Dendritic cell treated with granulocyte-macrophage colony-stimulating factor and Interleukin-4, amounts not matched to agents 40 ng/mL and 50 ng/mL, for 4 days (primary cell): ENCODE measurements around the gene PLCB4.

Source experiments
- H3K27ac Mint-ChIP-seq: one replicate; pipeline ENCODE4 v1.8.0; 2022; ENCODE audit warnings: mild to moderate bottlenecking, mixed read lengths
- H3K27me3 Mint-ChIP-seq: one replicate; pipeline ENCODE4 v1.8.0; 2022; ENCODE audit warnings: mild to moderate bottlenecking, mixed read lengths
- H3K36me3 Mint-ChIP-seq: one replicate; pipeline ENCODE4 v1.8.0; 2022; ENCODE audit warnings: low read depth, mixed read lengths
- H3K4me1 Mint-ChIP-seq: one replicate; pipeline ENCODE4 v1.8.0; 2022; ENCODE audit warnings: low read depth, mixed read lengths
- H3K4me3 Mint-ChIP-seq: one replicate; pipeline ENCODE4 v1.8.0; 2022; ENCODE audit warnings: mild to moderate bottlenecking, moderate library complexity, mixed read lengths
- H3K9me3 Mint-ChIP-seq: one replicate; pipeline ENCODE4 v1.8.0; 2022; ENCODE audit warnings: mixed read lengths
- intact Hi-C: fragments of 100-400 bp; cut with micrococcal nuclease; formaldehyde crosslinking; loops from one replicate; pipeline ENCODE4 v1.15.0; 2022

Gene PLCB4

DNA sequence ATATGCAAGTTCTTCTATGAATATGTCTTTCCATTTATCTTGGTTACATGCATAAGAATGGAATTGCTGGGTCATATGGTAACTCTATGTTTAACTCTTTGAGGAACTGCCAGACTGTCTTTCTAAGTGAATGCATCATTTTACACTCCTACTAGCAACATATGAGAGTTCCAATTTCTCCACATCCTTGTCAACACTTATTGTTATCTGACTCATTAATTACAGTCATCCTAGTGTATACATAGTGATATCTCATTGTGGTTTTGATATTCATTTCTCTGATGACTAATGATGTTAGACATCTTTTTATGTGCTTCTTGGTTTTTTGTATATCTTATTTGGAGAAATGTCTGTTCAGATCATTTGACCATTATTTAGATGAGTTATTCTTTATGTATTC is 348.8 kb downstream of the PLCB4 start:
- Mint-ChIP-seq H3K36me3 (no peaks in the 10 kb centered on the region), H3K4me3 (no peak overlapping the region), H3K4me1 (no peaks in the 10 kb centered on the region), H3K27ac (no peak overlapping the region), H3K27me3 (no peaks in the 10 kb centered on the region), H3K9me3 (no peaks in the 10 kb centered on the region)
- intact Hi-C loops, result no loop called here

DNA sequence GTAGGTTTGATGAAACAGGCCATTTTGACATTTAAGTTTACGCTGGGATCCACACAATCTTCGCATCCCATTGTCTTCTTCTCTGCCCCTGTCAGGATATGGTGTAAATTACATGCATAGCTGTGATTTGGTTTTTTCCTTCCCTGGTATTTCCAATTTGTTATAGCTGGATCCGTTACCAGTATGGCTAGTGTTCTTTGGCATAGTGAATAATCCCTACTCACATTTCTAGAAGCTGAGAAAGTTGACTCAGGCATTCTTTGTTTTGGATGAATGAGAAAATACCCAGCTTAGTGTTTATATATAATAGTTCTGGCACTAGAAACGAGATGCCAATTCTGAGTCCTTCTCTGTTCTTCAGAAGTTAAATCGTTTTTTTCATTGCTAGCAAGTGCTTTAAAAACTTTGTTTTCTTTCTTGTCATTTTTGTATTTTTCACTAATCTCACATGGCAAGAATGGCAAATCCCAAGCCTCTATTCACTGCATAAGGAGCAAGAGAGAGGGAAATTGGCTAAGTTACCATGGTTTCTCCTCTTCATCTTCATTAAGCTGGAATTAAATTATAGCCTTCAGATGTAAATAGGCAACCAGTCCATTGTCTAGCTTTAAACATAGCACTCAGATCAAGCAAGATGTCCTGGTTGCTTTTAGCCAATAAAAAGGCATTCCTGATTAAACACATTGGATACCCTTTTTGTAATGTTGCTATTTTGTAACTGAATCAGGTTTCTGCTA is 353.6 kb downstream of the PLCB4 start:
- H3K4me1 Mint-ChIP-seq, result no peaks in the 10 kb centered on the region
- H3K36me3 Mint-ChIP-seq, result no peaks in the 10 kb centered on the region
- H3K27me3 Mint-ChIP-seq, result no peaks in the 10 kb centered on the region
- H3K4me3 Mint-ChIP-seq, result no peak overlapping the region
- H3K27ac Mint-ChIP-seq, result no peak overlapping the region
- intact Hi-C loops, result no loop called here
- no peaks in the 10 kb centered on the region for H3K9me3 Mint-ChIP-seq

DNA sequence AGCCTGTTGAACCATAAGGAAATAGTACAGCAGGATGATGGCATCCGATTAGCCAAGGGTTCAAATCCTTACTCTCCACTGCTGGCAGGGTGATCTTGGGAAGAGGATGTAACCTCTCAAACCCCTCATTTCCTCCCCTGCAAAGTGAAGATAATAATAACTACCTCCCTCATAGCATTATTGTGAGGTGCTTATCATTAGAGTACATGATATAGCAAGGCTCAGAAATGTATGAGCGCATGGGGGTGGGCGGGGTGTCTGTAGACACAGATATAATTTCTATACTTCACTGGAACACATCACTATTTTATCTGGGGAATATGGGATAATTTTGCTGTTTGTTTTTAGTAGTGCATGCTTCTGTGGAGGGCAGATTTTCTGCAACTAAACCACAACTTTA is 355.7 kb downstream of the PLCB4 start:
- Mint-ChIP-seq H3K4me1 (no peaks in the 10 kb centered on the region), H3K27me3 (no peaks in the 10 kb centered on the region), H3K9me3 (no peaks in the 10 kb centered on the region), H3K36me3 (no peaks in the 10 kb centered on the region), H3K27ac (no peak overlapping the region), H3K4me3 (no peak overlapping the region)
- intact Hi-C loops, result no loop called here

DNA sequence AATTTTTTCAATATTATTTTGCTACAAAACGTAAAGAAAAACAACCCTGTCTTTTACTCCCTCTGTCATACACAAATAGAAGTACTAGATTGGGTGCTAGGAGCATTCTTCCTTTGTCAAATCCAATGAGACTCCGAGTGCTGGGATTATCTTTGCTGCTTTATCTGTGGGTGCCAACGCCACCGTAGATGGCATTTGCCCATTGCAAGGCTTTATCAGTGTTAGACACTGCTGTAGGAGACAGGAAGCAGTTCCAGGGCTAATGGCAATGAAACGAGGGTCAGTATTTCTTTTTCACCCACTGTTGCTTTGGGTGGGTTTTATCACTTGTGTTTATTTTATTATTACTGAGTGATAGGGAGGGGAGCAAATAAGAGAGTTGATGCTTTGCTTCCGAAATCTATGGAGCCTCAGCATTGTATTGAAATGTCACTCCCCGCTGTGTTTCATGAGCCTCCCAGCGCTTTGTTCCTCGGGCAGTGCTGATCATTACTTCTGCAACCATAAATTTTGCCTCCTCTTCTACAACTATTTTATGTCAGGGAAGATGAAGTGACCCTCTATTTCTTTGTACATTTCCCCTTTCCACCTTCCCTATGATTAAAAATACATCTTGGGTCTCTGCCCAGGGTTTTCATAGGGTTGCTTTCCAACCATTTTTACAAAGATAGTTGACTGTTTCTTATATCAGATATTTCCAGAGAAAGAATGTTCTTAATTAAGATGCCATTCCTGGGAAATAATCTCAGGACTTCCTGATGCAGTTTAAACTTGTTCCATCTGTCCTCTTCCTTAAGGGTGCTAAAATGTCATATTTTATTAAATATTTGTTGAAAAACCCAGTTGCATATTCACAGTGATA is 358.8 kb downstream of the PLCB4 start:
- no peak overlapping the region for H3K4me3 Mint-ChIP-seq
- no peaks in the 10 kb centered on the region for H3K9me3 Mint-ChIP-seq
- no peaks in the 10 kb centered on the region for H3K4me1 Mint-ChIP-seq
- no peaks in the 10 kb centered on the region for H3K36me3 Mint-ChIP-seq
- no peak overlapping the region for H3K27ac Mint-ChIP-seq
- intact Hi-C loops, result no loop called here
- no peaks in the 10 kb centered on the region for H3K27me3 Mint-ChIP-seq

DNA sequence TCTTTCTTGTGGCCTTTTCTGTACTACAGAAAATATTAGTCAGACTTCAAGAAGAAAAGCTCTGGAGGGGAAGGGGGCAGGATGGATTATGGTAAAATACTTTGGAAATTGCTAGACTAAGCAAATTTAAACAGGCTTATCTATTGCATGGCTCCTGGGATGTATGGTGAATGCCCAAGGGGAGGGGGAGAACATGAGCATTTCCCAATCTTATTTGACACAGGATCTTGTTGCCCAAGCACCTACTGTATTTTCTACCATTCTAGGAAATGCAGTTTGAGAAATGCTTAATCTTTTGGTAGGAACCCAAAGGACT is 359.4 kb downstream of the PLCB4 start:
- Mint-ChIP-seq H3K27ac (no peak overlapping the region), H3K9me3 (no peaks in the 10 kb centered on the region), H3K4me3 (no peak overlapping the region), H3K4me1 (no peaks in the 10 kb centered on the region), H3K27me3 (no peaks in the 10 kb centered on the region), H3K36me3 (no peaks in the 10 kb centered on the region)
- intact Hi-C loops, result no loop called here

DNA sequence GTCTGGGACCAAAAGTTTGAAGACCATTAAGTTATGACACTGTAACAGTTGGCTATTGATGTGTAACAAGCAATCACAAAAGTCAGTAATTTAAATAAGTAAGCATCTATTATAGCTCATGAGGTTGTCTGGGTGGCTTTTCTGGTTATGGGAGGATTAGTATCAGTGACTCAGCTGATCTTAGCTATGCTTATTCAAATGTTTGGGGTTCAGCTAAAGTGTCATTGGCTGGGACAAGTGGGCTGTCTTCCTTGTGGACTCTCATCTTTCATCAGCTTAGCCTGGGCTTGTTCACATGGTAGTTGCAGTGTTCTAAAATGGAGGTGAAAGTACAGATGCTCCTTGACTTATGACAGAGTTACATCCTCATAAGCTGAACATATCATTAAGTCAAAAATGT is 370.9 kb downstream of the PLCB4 start:
- Mint-ChIP-seq H3K36me3 (no peaks in the 10 kb centered on the region), H3K4me3 (no peak overlapping the region), H3K9me3 (peaks cover 13% of the 10 kb centered on the region), H3K27me3 (peaks cover 1% of the 10 kb centered on the region), H3K4me1 (no peaks in the 10 kb centered on the region), H3K27ac (no peak overlapping the region)
- intact Hi-C loops, result no loop called here

DNA sequence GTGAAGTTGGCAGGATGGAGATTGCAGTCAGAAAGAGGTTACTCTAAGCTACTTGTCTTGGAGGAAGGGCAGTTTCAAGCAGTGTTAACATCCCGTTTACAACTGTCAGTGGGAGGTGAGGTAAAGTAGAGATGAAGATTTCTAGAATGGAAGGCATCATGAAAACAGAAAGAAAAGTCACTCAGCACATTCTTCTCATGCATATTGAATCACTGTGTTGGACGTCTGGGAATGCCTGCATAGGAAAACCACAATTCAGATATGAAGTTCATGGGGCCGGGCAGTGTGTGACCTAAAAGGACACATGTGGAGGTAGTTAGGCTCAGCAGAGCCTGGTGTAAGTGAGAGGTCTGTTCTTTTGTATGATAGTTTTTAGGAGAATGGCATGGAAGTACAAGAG is 372.0 kb downstream of the PLCB4 start:
- no peaks in the 10 kb centered on the region for H3K36me3 Mint-ChIP-seq

DNA sequence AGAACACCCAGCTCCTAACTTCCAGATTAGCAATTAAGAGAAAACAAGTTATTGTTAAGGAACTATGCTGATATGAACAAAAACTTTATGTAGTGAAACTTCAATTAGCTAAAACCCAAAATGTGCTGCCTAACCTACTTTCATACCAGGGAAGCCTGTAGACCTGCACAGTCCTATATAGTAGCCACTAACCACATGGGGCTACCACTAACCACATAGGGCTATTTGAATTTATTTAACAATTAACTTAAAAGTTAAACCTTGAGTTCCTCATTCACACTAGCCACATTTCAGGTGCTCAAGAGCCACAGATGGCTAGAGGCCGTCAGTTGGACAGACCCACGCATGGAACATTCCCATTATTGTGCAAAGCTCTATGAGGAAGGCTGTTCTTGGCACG is 373.1 kb downstream of the PLCB4 start:
- Mint-ChIP-seq H3K27me3 (peaks cover 1% of the 10 kb centered on the region), H3K36me3 (no peaks in the 10 kb centered on the region), H3K4me1 (no peaks in the 10 kb centered on the region), H3K9me3 (peaks cover 13% of the 10 kb centered on the region), H3K4me3 (no peak overlapping the region), H3K27ac (no peak overlapping the region)
- intact Hi-C loops, result no loop called here

More for the DNA sequence above, 372.0 kb downstream of the PLCB4 start:
- intact Hi-C loops, result no loop called here
- Mint-ChIP-seq H3K9me3 (peaks cover 13% of the 10 kb centered on the region), H3K4me1 (no peaks in the 10 kb centered on the region), H3K27ac (no peak overlapping the region), H3K27me3 (peaks cover 1% of the 10 kb centered on the region), H3K4me3 (no peak overlapping the region)

DNA sequence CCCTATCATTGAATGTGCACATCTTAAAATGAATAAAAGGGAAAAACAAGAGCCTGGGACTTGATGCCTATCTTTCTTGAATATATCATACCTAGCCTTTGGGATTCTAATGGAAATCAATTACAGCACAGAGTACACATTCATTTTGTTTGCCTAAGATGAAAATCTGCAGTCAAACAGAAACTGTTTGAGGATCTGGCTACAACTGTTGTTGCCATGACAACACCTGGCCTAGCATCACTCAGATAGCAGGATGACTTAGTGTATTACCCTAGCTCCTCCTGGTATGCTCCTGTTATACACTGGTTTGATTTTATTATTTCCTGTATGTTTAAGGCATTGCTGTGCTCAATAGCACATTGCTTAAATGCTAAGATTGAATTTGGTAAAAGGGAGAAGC is 374.0 kb downstream of the PLCB4 start:
- peaks cover 1% of the 10 kb centered on the region for H3K27me3 Mint-ChIP-seq
- intact Hi-C loops, result no loop called here
- H3K9me3 Mint-ChIP-seq, result peaks cover 13% of the 10 kb centered on the region

DNA sequence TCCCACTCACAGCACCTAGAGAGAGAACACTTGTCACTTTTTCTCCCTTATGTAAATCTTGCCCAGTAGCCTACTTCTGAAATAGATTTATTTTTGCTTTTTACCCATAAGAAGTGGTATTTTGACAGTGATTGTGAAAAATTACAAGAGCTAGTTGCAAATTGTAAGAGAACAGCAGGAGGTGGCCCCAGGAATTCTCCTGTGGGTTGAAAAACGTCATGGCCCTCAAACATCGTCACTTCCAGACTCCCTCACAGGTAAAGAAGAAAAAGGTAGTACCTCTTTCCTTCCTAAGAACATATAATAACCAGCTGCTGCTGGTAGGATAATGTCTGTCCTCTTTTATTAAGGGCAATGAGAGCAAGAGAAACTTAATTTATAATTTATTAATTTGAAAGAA is 376.0 kb downstream of the PLCB4 start:
- Mint-ChIP-seq H3K36me3 (no peaks in the 10 kb centered on the region), H3K27ac (no peak overlapping the region), H3K27me3 (no peaks in the 10 kb centered on the region), H3K4me3 (no peak overlapping the region), H3K9me3 (no peaks in the 10 kb centered on the region), H3K4me1 (no peaks in the 10 kb centered on the region)
- intact Hi-C loops, result no loop called here

More for the DNA sequence above, 374.0 kb downstream of the PLCB4 start:
- Mint-ChIP-seq H3K27ac (no peak overlapping the region), H3K36me3 (no peaks in the 10 kb centered on the region), H3K4me1 (no peaks in the 10 kb centered on the region), H3K4me3 (no peak overlapping the region)

DNA sequence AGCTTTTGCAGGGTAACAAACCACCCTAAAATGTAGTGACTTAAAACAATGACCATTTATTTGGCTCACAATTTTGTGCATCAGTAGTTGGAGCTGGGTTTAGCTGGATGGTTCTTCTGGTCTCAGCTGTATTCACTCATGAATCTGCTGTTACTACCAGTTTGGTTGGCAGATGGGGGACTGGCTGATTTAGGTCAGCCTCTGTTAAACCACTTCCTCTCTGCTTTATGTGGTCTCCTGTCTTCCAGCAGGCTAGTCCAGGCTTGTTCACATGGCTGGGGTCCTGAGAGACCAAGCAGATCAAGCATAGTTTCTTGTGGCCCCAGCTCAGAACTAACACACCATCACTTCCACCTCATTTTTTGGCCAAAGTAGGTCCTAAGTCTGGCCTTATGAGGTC is 378.3 kb downstream of the PLCB4 start:
- no peaks in the 10 kb centered on the region for H3K27me3 Mint-ChIP-seq
- H3K4me1 Mint-ChIP-seq, result no peaks in the 10 kb centered on the region
- no peak overlapping the region for H3K4me3 Mint-ChIP-seq
- H3K9me3 Mint-ChIP-seq, result no peaks in the 10 kb centered on the region
- H3K36me3 Mint-ChIP-seq, result no peaks in the 10 kb centered on the region
- no peak overlapping the region for H3K27ac Mint-ChIP-seq
- intact Hi-C loops, result no loop called here

DNA sequence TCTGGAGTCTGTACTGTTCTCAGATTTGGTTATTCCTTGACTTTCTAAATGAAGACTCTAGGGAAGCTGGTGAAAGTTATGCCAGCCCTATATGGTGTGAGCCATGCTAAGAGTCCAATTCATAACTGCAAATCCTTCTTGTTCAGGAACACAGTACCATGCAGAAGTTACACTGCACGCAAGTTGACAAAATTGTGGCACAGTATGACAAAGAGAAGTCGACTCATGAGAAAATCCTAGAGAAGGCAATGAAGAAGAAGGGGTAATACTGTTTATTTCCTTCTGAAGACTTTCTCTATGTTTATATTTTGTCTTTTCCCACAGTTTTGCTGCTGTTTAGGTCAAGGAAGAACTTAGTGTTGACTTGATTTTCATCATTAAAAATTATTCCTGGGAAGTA is 384.3 kb downstream of the PLCB4 start:
- H3K36me3 Mint-ChIP-seq, result no peaks in the 10 kb centered on the region
- intact Hi-C loops, result no loop called here
- no peaks in the 10 kb centered on the region for H3K9me3 Mint-ChIP-seq
- H3K4me1 Mint-ChIP-seq, result peaks cover 18% of the 10 kb centered on the region
- no peak overlapping the region for H3K4me3 Mint-ChIP-seq
- no peaks in the 10 kb centered on the region for H3K27me3 Mint-ChIP-seq
- H3K27ac Mint-ChIP-seq, result no peak overlapping the region

DNA sequence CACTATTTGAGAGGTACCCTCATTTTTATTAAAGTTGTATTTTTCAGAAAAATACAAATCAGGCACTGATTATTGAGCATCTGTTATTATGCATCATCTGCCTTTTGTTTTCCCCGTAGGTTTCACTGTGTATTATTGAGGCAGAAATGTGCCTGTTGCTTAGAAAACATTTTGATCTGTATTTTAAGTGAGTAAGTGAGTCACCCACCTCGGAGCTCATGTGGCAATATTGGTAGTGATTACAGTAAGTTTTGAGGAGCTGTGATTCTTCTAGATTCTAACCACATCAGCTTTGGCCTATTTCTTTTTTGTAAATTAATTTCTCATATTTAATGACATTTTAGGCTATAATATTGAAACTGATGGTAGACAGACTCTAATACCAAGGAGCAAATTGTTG is 385.9 kb downstream of the PLCB4 start:
- Mint-ChIP-seq H3K4me1 (peaks cover 18% of the 10 kb centered on the region), H3K36me3 (no peaks in the 10 kb centered on the region), H3K9me3 (no peaks in the 10 kb centered on the region), H3K27me3 (no peaks in the 10 kb centered on the region), H3K27ac (no peak overlapping the region), H3K4me3 (no peak overlapping the region)
- intact Hi-C loops, result loop anchor here (2.0 kb wide), 1 partner anchor 46 kb away; no protein-coding TSS in a partner anchor

DNA sequence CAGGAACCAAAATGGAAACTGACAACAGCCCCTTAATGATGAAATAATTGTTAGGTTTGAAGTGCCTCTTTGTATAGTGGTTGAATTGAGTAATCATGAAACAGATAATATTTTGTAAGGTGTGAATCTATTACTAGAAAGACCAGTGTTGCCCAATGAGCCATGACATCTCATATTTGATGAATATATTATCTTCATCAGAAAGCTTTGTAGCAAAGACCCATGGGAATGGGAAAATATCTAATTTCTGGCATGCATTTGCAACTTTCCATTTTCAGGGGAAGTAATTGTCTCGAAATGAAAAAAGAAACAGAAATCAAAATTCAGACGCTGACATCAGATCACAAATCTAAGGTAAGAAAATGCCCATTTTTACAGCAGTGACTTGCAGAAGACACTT is 388.2 kb downstream of the PLCB4 start:
- Mint-ChIP-seq H3K4me3 (no peak overlapping the region), H3K4me1 (peaks cover 18% of the 10 kb centered on the region), H3K36me3 (no peaks in the 10 kb centered on the region), H3K27me3 (no peaks in the 10 kb centered on the region), H3K27ac (no peak overlapping the region), H3K9me3 (no peaks in the 10 kb centered on the region)
- intact Hi-C loops, result no loop called here
